ENCODE data around the gene CA4.

- TF ChIP-seq, protein P1, sequence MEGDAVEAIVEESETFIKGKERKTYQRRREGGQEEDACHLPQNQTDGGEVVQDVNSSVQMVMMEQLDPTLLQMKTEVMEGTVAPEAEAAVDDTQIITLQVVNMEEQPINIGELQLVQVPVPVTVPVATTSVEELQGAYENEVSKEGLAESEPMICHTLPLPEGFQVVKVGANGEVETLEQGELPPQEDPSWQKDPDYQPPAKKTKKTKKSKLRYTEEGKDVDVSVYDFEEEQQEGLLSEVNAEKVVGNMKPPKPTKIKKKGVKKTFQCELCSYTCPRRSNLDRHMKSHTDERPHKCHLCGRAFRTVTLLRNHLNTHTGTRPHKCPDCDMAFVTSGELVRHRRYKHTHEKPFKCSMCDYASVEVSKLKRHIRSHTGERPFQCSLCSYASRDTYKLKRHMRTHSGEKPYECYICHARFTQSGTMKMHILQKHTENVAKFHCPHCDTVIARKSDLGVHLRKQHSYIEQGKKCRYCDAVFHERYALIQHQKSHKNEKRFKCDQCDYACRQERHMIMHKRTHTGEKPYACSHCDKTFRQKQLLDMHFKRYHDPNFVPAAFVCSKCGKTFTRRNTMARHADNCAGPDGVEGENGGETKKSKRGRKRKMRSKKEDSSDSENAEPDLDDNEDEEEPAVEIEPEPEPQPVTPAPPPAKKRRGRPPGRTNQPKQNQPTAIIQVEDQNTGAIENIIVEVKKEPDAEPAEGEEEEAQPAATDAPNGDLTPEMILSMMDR (IDR thresholded peaks at IDR 0.05), result no peak
- no peak for TF ChIP-seq POLR2A (IDR thresholded peaks at IDR 0.05)
These were observed 21.3 kb downstream of the CA4 start for GRCh38 chr17:60170835-60171752.

Data from lower leg skin (tissue), 3 donors.